ENCODE measurements around the gene AP2B1. TPM values are rescaled to one million over a fixed set of nuclear protein-coding genes. Genes with fewer than 3 reads are reported as not detected.

Gene AP2B1
- total and polyA plus RNA-seq, 9 of the 15 experiments (the other 6 are each of a cell fraction or from before 2014, with no cell fraction given), result 60.1 to 287 (median 105) TPM

GRCh38 chr17:35765756-35766488, 178.8 kb downstream of the AP2B1 start:
- peaks cover 28 to 72% of the 10 kb centered on the region in 2 experiments; a peak in 4 of 5 replicates for H3K27me3 ChIP-seq (ENCODE audit: control insufficient read depth in 2 of 2, insufficient read depth in 2 of 2, low read length in 2 of 2)

More at GRCh38 chr17:35765756-35766488, 178.8 kb downstream of the AP2B1 start:
- Histone ChIP-seq H3K9me1 (ENCODE audit: control insufficient read depth, insufficient read depth, low read length) (peaks cover 3% of the 10 kb centered on the region), H4K20me1 (replicated peaks; ENCODE audit: control insufficient read depth, insufficient read depth, low read length) (no peaks in the 10 kb centered on the region), H3K27ac (ENCODE audit: extremely low read depth, low read depth, low read length) (no peak overlapping the region), H3K4me3 (no peak overlapping the region), H3K36me3 (ENCODE audit: control insufficient read depth, insufficient read depth, low read length) (no peaks in the 10 kb centered on the region), H3K4me2 (ENCODE audit: insufficient read depth, low read length) (no peak overlapping the region), H3K9ac (ENCODE audit: insufficient read depth in 1 of 2, low read depth in 2 of 2, low read length in 2 of 2) (no peak overlapping the region), H3K9me3 (replicated peaks; ENCODE audit: control insufficient read depth, insufficient read depth, low read depth, low read length) (no peaks in the 10 kb centered on the region), H3K4me1 (replicated peaks in 1 of 2; ENCODE audit: control insufficient read depth in 2 of 2, insufficient read depth in 2 of 2, low read length in 2 of 2) (peaks cover 0 to 22% of the 10 kb centered on the region in 2 experiments; a peak in 3 of 5 replicates), H2AFZ (ENCODE audit: low read depth, low read length) (no peak overlapping the region), H3K79me2 (ENCODE audit: control insufficient read depth, insufficient read depth, low read length) (no peaks in the 10 kb centered on the region)
- ATAC-seq (no peak), DNase-seq (ENCODE audit: extremely low read depth in 1 of 4, low spot score in 3 of 4) (no peak), FAIRE-seq (no peak)
- intact Hi-C loops (cut with micrococcal nuclease), result loop anchor here (10.0 kb wide), 1 partner anchor 179 kb away; the partner anchor contains the start of gene LYZL6
- CTCF ChIA-PET (ENCODE audit: low intra/inter-chr PET ratio), result interaction anchor here (2.3 to 2.6 kb wide), 2 partner anchors 39 to 42 kb away, joined by 20 to 26 read pairs; partner anchors contain the start of gene TAF15
- in situ Hi-C loops (cut with MboI), result loop anchor here (5.0 kb wide), 1 partner anchor 41 kb away; the partner anchor contains the start of gene TAF15
- POLR2A ChIA-PET, result no interaction called here
- TF ChIP-seq ZNF76 (CRISPR knock-in tag; IDR thresholded peaks at IDR 0.05; ENCODE audit: borderline replicate concordance), result no peak
- no peak for TF ChIP-seq RNF219 (CRISPR knock-in tag; IDR thresholded peaks at IDR 0.05)
- TF ChIP-seq MEF2A (IDR thresholded peaks at IDR 0.05; ENCODE audit: control insufficient read depth, low read depth, low read length), result no peak
- no peak for TF ChIP-seq SMARCA4 (IDR thresholded peaks at IDR 0.05)
- no peak for TF ChIP-seq ETV5 (CRISPR knock-in tag; IDR thresholded peaks at IDR 0.05; ENCODE audit: low read depth)
- no peak for TF ChIP-seq ZNF584 (CRISPR knock-in tag; IDR thresholded peaks at IDR 0.05; ENCODE audit: low read depth)
- TF ChIP-seq KLF10 (CRISPR knock-in tag; IDR thresholded peaks at IDR 0.05), result no peak
- no peak for TF ChIP-seq ELF2 (CRISPR knock-in tag; IDR thresholded peaks at IDR 0.05)
- TF ChIP-seq DDX20 (tag; IDR thresholded peaks at IDR 0.05; ENCODE audit: low read depth), result no peak
- no peak for TF ChIP-seq TAL1 (IDR thresholded peaks at IDR 0.05)
- no peak for TF ChIP-seq PHF21A (IDR thresholded peaks at IDR 0.05; ENCODE audit: borderline replicate concordance, low read depth)
- no peak for TF ChIP-seq KLF1 (tag; IDR thresholded peaks at IDR 0.05)
- no peak for TF ChIP-seq ILK (tag; IDR thresholded peaks at IDR 0.05; ENCODE audit: borderline replicate concordance, low read depth)
- TF ChIP-seq CHAMP1 (IDR thresholded peaks at IDR 0.05), result no peak
- TF ChIP-seq ETV1 (tag; conservative IDR thresholded peaks at IDR 0.05; ENCODE audit: low read depth), result no peak
- TF ChIP-seq SIN3A (IDR thresholded peaks at IDR 0.05; ENCODE audit: borderline replicate concordance in 2 of 2, control insufficient read depth in 1 of 2, low read depth in 2 of 2, low read length in 2 of 2), result no peak
- no peak for TF ChIP-seq JUN (IDR thresholded peaks at IDR 0.05; ENCODE audit: borderline replicate concordance, low read depth, low read length)
- no peak for TF ChIP-seq JUN (CRISPR knock-in tag; IDR thresholded peaks at IDR 0.05; ENCODE audit: borderline replicate concordance)
- no peak for TF ChIP-seq BACH1 (tag; IDR thresholded peaks at IDR 0.05)
- no TSS peak for BruUV-seq (replicated peaks)
- WGBS (ENCODE audit: insufficient coverage, low coverage, missing lambda C conversion rate), result 4% methylated on average over 8 of the region's 8 CpGs

Measured in K562 (cell line).